ENCODE measurements around the gene MYO18B. TPM values are rescaled to one million over a fixed set of nuclear protein-coding genes. Genes with fewer than 3 reads are reported as not detected.

MYO18B gene
- total RNA-seq, 1 donor from 2014 or later, result not detected

GRCh38 chr22:25911243-25911972 lies 169.4 kb downstream of the MYO18B start:
- no peak overlapping the region for H3K4me3 ChIP-seq (ENCODE audit: low read depth, low read length)
- no peaks in the 10 kb centered on the region for H3K36me3 ChIP-seq (ENCODE audit: control insufficient read depth, insufficient read depth, low read length)
- H3K27me3 ChIP-seq (ENCODE audit: control insufficient read depth, insufficient read depth, low read length), result no peaks in the 10 kb centered on the region
- no peak for DNase-seq (ENCODE audit: low read depth)
- TF ChIP-seq CTCF (IDR thresholded peaks at IDR 0.05; ENCODE audit: insufficient read depth, low read length, severe bottlenecking), result no peak
- FAIRE-seq, result peak; percentile 40

DNA sequence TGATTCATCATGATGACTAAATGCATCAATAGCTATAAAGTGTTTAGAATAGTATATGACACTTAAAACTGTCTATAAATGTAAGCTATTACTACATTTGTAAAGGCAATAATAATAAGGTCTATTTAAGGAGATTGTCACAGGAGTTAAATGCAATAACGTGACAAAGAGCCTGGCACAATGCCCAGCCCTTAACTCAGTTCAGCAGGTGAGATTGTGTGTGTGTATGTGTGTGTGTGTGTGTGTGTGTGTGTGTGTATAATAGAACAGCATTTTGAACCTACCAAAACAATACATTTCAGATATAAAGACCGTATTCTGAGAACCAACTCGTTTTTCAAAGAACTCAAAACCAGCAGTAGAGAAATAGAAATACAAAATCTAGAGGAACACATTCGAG lies 177.5 kb downstream of the MYO18B start:
- Histone ChIP-seq H3K27me3 (ENCODE audit: control insufficient read depth, insufficient read depth, low read length) (no peaks in the 10 kb centered on the region), H3K4me3 (ENCODE audit: low read depth, low read length) (no peak overlapping the region), H3K36me3 (ENCODE audit: control insufficient read depth, insufficient read depth, low read length) (no peaks in the 10 kb centered on the region)
- DNase-seq (ENCODE audit: low read depth) (no peak), FAIRE-seq (no peak)
- TF ChIP-seq CTCF (IDR thresholded peaks at IDR 0.05; ENCODE audit: insufficient read depth, low read length, severe bottlenecking), result no peak

DNA sequence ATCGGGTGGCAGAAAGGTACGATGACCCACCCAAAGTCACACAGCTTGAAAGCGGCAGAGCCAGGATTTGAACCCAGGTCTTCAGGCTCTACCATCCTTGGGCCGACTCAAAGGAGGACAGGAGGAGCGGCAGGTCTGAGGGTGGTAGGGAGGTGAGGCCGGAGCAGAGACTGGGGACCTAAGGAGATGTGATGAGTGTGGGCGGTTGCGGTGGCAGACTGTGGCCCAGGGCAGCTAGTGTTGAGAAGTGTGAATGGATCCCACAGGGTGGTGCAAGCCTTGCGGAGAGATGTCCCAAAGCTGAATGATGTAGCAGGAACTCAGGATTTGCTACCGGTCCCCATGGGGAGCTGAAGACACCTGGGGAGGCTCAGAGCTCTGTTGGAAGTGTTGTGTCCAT lies 180.2 kb downstream of the MYO18B start:
- H3K4me3 ChIP-seq (ENCODE audit: low read depth, low read length), result no peak overlapping the region
- H3K27me3 ChIP-seq (ENCODE audit: control insufficient read depth, insufficient read depth, low read length), result no peaks in the 10 kb centered on the region
- FAIRE-seq, result peak; percentile 7
- no peaks in the 10 kb centered on the region for H3K36me3 ChIP-seq (ENCODE audit: control insufficient read depth, insufficient read depth, low read length)
- TF ChIP-seq CTCF (IDR thresholded peaks at IDR 0.05; ENCODE audit: insufficient read depth, low read length, severe bottlenecking), result no peak
- no peak for DNase-seq (ENCODE audit: low read depth)

DNA sequence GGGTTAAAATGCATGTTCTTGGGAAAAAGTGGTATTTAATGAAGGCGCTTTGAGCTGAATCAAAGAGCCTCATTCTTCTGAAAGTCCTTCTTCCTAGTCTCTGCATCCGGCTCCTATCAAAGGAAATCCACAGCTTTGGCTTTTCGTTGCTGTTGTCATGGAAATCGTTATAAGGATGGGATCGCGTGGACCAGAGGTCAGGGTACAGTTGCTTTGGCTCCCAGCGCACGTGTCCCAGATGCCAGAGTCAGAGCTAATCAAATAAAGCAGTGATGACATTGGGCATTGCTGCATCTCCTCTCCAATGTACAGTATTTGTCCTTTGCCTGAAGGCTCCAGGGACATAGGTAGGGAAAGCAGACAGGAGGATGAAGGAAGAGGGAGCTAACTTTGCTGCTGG lies 181.9 kb downstream of the MYO18B start:
- FAIRE-seq (no peak), DNase-seq (ENCODE audit: low read depth) (no peak)
- no peaks in the 10 kb centered on the region for H3K27me3 ChIP-seq (ENCODE audit: control insufficient read depth, insufficient read depth, low read length)
- no peak for TF ChIP-seq CTCF (IDR thresholded peaks at IDR 0.05; ENCODE audit: insufficient read depth, low read length, severe bottlenecking)
- no peak overlapping the region for H3K4me3 ChIP-seq (ENCODE audit: low read depth, low read length)
- no peaks in the 10 kb centered on the region for H3K36me3 ChIP-seq (ENCODE audit: control insufficient read depth, insufficient read depth, low read length)

GRCh38 chr22:25928038-25928437 lies 186.1 kb downstream of the MYO18B start:
- no peak for TF ChIP-seq CTCF (IDR thresholded peaks at IDR 0.05; ENCODE audit: insufficient read depth, low read length, severe bottlenecking)
- no peaks in the 10 kb centered on the region for H3K36me3 ChIP-seq (ENCODE audit: control insufficient read depth, insufficient read depth, low read length)
- DNase-seq (ENCODE audit: low read depth), result no peak
- no peak overlapping the region for H3K4me3 ChIP-seq (ENCODE audit: low read depth, low read length)
- no peak for FAIRE-seq
- no peaks in the 10 kb centered on the region for H3K27me3 ChIP-seq (ENCODE audit: control insufficient read depth, insufficient read depth, low read length)

Data from bronchial epithelial cell (primary cell).